H1 (cell line): ENCODE data around the gene ARPP21. TPM values are rescaled to one million over a fixed set of nuclear protein-coding genes. Genes with fewer than 3 reads are reported as not detected.

Experiments
- CTCF ChIA-PET: fragments of 300-600 bp; sonication (Branson Sonifier 250); formaldehyde crosslinking; loops from one replicate; lab custom pipeline; 2021; ENCODE audit not compliant: partially characterized antibody; lab: Charles Lee
- POLR2A ChIA-PET: fragments of 300-600 bp; sonication (Branson Sonifier 250); formaldehyde crosslinking; loops from one replicate; lab custom pipeline; 2021; ENCODE audit warnings: inconsistent platforms; ENCODE audit not compliant: partially characterized antibody; lab: Charles Lee
- DNase-seq, 2 experiments: peaks; one replicate each; pipeline versions ENCODE4 v3.0.0 to v3.0.0-alpha.2; 2010 to 2022; ENCODE audit warnings: low spot score in 2 of 2, low read depth in 1 of 2, mixed read lengths in 1 of 2
- FAIRE-seq: peaks from 2 replicates; lab custom pipeline; 2011; peaks lifted over from hg19 to GRCh38; lab: Jason Lieb, UNC
- H2AFZ ChIP-seq: 2 replicates; pipeline ENCODE4 v1.8.1; 2012; ENCODE audit warnings: low read length, inconsistent platforms
- H2AK5ac ChIP-seq: 2 replicates; pipeline ENCODE4 v1.6.1; 2013; ENCODE audit warnings: low read depth, low read length
- H2BK120ac ChIP-seq: replicated peaks from 2 replicates; pipeline ENCODE3; 2013; ENCODE audit warnings: low read depth, low read length, inconsistent platforms
- H2BK12ac ChIP-seq: 2 replicates; pipeline ENCODE4 v1.6.1; 2013; ENCODE audit warnings: low read depth, low read length
- H2BK15ac ChIP-seq: 2 replicates; pipeline ENCODE4 v1.6.1; 2013; ENCODE audit warnings: low read length
- H2BK20ac ChIP-seq: 2 replicates; pipeline ENCODE4 v1.6.1; 2013; ENCODE audit warnings: low read length
- H2BK5ac ChIP-seq: 2 replicates; pipeline ENCODE4 v1.6.1; 2013; ENCODE audit warnings: low read depth, low read length
- H3K14ac ChIP-seq: 2 replicates; pipeline ENCODE4 v1.6.1; 2013; ENCODE audit warnings: inconsistent platforms; ENCODE audit not compliant: insufficient read length
- H3K18ac ChIP-seq: 2 replicates; pipeline ENCODE4 v1.6.1; 2013; ENCODE audit warnings: low read length; ENCODE audit errors: extremely low read depth
- H3K23ac ChIP-seq: 2 replicates; pipeline ENCODE4 v1.6.1; 2013; ENCODE audit warnings: inconsistent platforms; ENCODE audit not compliant: insufficient read length
- H3K23me2 ChIP-seq: 2 replicates; pipeline ENCODE4 v1.6.1; 2013; ENCODE audit warnings: low read depth, low read length
- H3K27ac ChIP-seq: 2 replicates; pipeline ENCODE4 v1.6.1; 2011; ENCODE audit warnings: low read depth, low read length, inconsistent platforms
- H3K27me3 ChIP-seq, 4 experiments: replicated peaks in 1 of 4; 1 replicate in 1 of 4; 2 replicates in 3 of 4; pipeline versions ENCODE4 v1.6.1 to v1.8.1; 2011 to 2013; ENCODE audit warnings: low read length in 3 of 4, mild to moderate bottlenecking in 3 of 4, inconsistent platforms in 2 of 4, mixed read lengths in 2 of 4, moderate library complexity in 1 of 4; ENCODE audit not compliant: control insufficient read depth in 3 of 4, insufficient read depth in 3 of 4; ENCODE audit errors: extremely low read depth in 1 of 4
- H3K36me3 ChIP-seq, 4 experiments: 2 replicates each; pipeline versions ENCODE4 v1.6.1 to v1.8.1; 2011 to 2013; ENCODE audit warnings: mild to moderate bottlenecking in 4 of 4, low read length in 3 of 4, moderate library complexity in 2 of 4, control low read depth in 1 of 4, inconsistent platforms in 1 of 4; ENCODE audit not compliant: insufficient read depth in 4 of 4, control insufficient read depth in 2 of 4
- H3K4ac ChIP-seq: replicated peaks from 2 replicates; pipeline ENCODE3; 2013; ENCODE audit warnings: low read length, low read depth, mixed read lengths, inconsistent platforms; ENCODE audit not compliant: insufficient read length
- H3K4me1 ChIP-seq, 4 experiments: replicated peaks in 1 of 4; 1 replicate in 1 of 4; 2 replicates in 3 of 4; pipeline versions ENCODE4 v1.6.1 to v1.8.1; 2011 to 2013; ENCODE audit warnings: low read length in 3 of 4, inconsistent platforms in 2 of 4, mixed read lengths in 1 of 4; ENCODE audit not compliant: insufficient read depth in 4 of 4, control insufficient read depth in 3 of 4
- H3K4me2 ChIP-seq, 2 experiments: 2 replicates each; pipeline versions ENCODE4 v1.6.1 to v1.8.1; 2011 to 2013; ENCODE audit warnings: low read depth in 2 of 2, low read length in 2 of 2, control low read depth in 1 of 2, inconsistent platforms in 1 of 2, mild to moderate bottlenecking in 1 of 2; ENCODE audit not compliant: insufficient read depth in 1 of 2
- H3K4me3 ChIP-seq, 4 experiments: fragments of 200-600, 300-600 bp in 1 of 4; sonication (generic), shearing (Covaris generic), sonication (Bioruptor Twin) in 1 of 4; 2 replicates each; pipeline versions ENCODE4 v1.5.1 to v1.8.1; 2011 to 2016; ENCODE audit warnings: low read length in 4 of 4, low read depth in 3 of 4, control low read depth in 2 of 4, inconsistent platforms in 2 of 4, mild to moderate bottlenecking in 2 of 4, mixed read lengths in 1 of 4, moderate library complexity in 1 of 4; ENCODE audit not compliant: insufficient read depth in 2 of 4; ENCODE audit errors: extremely low read depth in 1 of 4
- H3K56ac ChIP-seq: replicated peaks from 2 replicates; pipeline ENCODE3; 2013; ENCODE audit warnings: low read depth, mild to moderate bottlenecking, mixed read lengths, low read length, inconsistent platforms; ENCODE audit not compliant: insufficient read length
- H3K79me1 ChIP-seq: 2 replicates; pipeline ENCODE4 v1.6.1; 2013; ENCODE audit warnings: low read depth, low read length, control low read depth
- H3K79me2 ChIP-seq, 2 experiments: 2 replicates each; pipeline versions ENCODE4 v1.6.1 to v1.8.1; 2012 to 2013; ENCODE audit warnings: low read length in 2 of 2, mild to moderate bottlenecking in 2 of 2, inconsistent platforms in 1 of 2; ENCODE audit not compliant: insufficient read depth in 2 of 2, control insufficient read depth in 1 of 2
- H3K9ac ChIP-seq, 4 experiments: replicated peaks in 1 of 4; 1 replicate in 1 of 4; 2 replicates in 3 of 4; pipeline versions ENCODE4 v1.6.1 to v1.8.1; 2011 to 2013; ENCODE audit warnings: low read depth in 3 of 4, low read length in 3 of 4, control low read depth in 2 of 4, mild to moderate bottlenecking in 2 of 4, moderate library complexity in 2 of 4, inconsistent platforms in 1 of 4; ENCODE audit errors: extremely low read depth in 1 of 4
- H3K9me3 ChIP-seq, 2 experiments: 2 replicates each; pipeline versions ENCODE4 v1.6.1 to v1.8.1; 2012 to 2013; ENCODE audit warnings: mild to moderate bottlenecking in 2 of 2, moderate library complexity in 2 of 2, control low read depth in 1 of 2, inconsistent platforms in 1 of 2, low read depth in 1 of 2, low read length in 1 of 2, mixed read lengths in 1 of 2; ENCODE audit not compliant: insufficient read depth in 2 of 2
- H4K20me1 ChIP-seq, 2 experiments: replicated peaks in 1 of 2; 2 replicates each; pipeline versions ENCODE3 to v1.8.1; 2011 to 2013; ENCODE audit warnings: inconsistent platforms in 2 of 2, low read length in 2 of 2, mild to moderate bottlenecking in 1 of 2; ENCODE audit not compliant: insufficient read depth in 2 of 2, control insufficient read depth in 1 of 2
- H4K5ac ChIP-seq: 2 replicates; pipeline ENCODE4 v1.6.1; 2013; ENCODE audit warnings: low read length, low read depth, mixed read lengths, inconsistent platforms; ENCODE audit not compliant: insufficient read length
- H4K8ac ChIP-seq: 2 replicates; pipeline ENCODE4 v1.8.0; 2013; ENCODE audit warnings: mild to moderate bottlenecking, moderate library complexity, low read length, inconsistent platforms; ENCODE audit not compliant: insufficient read depth; ENCODE audit errors: extremely low read depth
- H4K91ac ChIP-seq: replicated peaks from 2 replicates; pipeline ENCODE3; 2013; ENCODE audit warnings: low read length, mixed read lengths, inconsistent platforms; ENCODE audit not compliant: insufficient read length
- CBX5 ChIP-seq: fragments of 300-800, 300-1000 bp; sonication (generic); IDR thresholded peaks from 2 replicates; pipeline ENCODE4 v1.7.1; 2016; ENCODE audit warnings: antibody characterized with exemption, low read length, low read depth
- CTCF ChIP-seq, 3 experiments: IDR thresholded peaks; 1 replicate in 2 of 3; 2 replicates in 1 of 3; pipeline versions ENCODE4 v1.5.1 to v1.6.1; 2011; ENCODE audit warnings: low read length in 3 of 3, mild to moderate bottlenecking in 3 of 3, inconsistent platforms in 2 of 3, low read depth in 1 of 3, moderate library complexity in 1 of 3; ENCODE audit not compliant: insufficient read depth in 1 of 3; ENCODE audit errors: control extremely low read depth in 1 of 3
- POLR2AphosphoS5 ChIP-seq: IDR thresholded peaks from 2 replicates; pipeline ENCODE4 v1.6.1; 2011; ENCODE audit warnings: low read depth, low read length
- POU5F1 ChIP-seq: IDR thresholded peaks from 2 replicates; pipeline ENCODE4 v1.6.1; 2011; ENCODE audit warnings: low read depth, mild to moderate bottlenecking, low read length, moderate library complexity
- RNF2 ChIP-seq: fragments of 200-900, 300-1000 bp; sonication (generic); IDR thresholded peaks from 2 replicates; pipeline ENCODE4 v1.7.1; 2016; ENCODE audit warnings: borderline replicate concordance, low read depth, mild to moderate bottlenecking, antibody characterized with exemption, low read length; ENCODE audit not compliant: poor library complexity, severe bottlenecking; ENCODE audit errors: missing control alignments
- SAP30 ChIP-seq: fragments of 300-600 bp; sonication (generic); IDR thresholded peaks from 2 replicates; pipeline ENCODE4 v1.7.1; 2012; ENCODE audit warnings: low read length, moderate library complexity, mild to moderate bottlenecking, inconsistent platforms; ENCODE audit not compliant: insufficient read depth, insufficient replicate concordance
- SP2 ChIP-seq: IDR thresholded peaks from 2 replicates; pipeline ENCODE4 v1.6.1; 2012; ENCODE audit warnings: mild to moderate bottlenecking, low read length, inconsistent platforms
- SUZ12 ChIP-seq: fragments of 200-600 bp; sonication (generic); IDR thresholded peaks from 2 replicates; pipeline ENCODE4 v1.6.1; 2012; ENCODE audit warnings: mild to moderate bottlenecking, inconsistent platforms, low read length, moderate library complexity, mixed read lengths
- YY1 ChIP-seq: IDR thresholded peaks from 2 replicates; pipeline ENCODE4 v1.6.1; 2011; ENCODE audit warnings: low read depth, mild to moderate bottlenecking, low read length
- WGBS, 2 experiments: shearing (Covaris generic) in 1 of 2; methylation state at CpG; one replicate each; pipeline versions ENCODE4 v1.1.6 to v1.1.7; 2013 to 2015; ENCODE audit warnings: low lambda C conversion rate in 2 of 2, mixed read lengths in 2 of 2, inconsistent platforms in 1 of 2, low coverage in 1 of 2, missing lambda C conversion rate in 1 of 2; ENCODE audit not compliant: insufficient replicate concordance in 2 of 2, insufficient coverage in 1 of 2, insufficient read length in 1 of 2; ENCODE audit errors: extremely low coverage in 1 of 2, missing lambda C conversion rate in 1 of 2; 5-methylcytosine and 5-hydroxymethylcytosine counted together
- polyA plus RNA-seq, 7 experiments: library from polyadenylated mRNA; depleted of rRNA in 3 of 7; stranded (reverse) in 5 of 7; unstranded in 2 of 7; fragments of >200 nt in 5 of 7; fragments of 200-250 nt in 2 of 7; gene quantifications; 1 replicate in 5 of 7; 2 replicates in 1 of 7; 4 replicates in 1 of 7; pipeline versions ENCODE4 v1.2.1 to v1.2.3, GENCODE V29; 2011 to 2013; ENCODE audit warnings: missing spikeins in 2 of 7, mixed read lengths in 2 of 7
- total RNA-seq: library from RNA; stranded (reverse); fragmentation: NEBNext Ultra II Directional; extraction: Animal tissue kit (Norgen Biotek cat#: 25700); gene quantifications from 2 replicates; pipeline ENCODE4 v1.2.1, GENCODE V29; 2021

Gene ARPP21
- total and polyA plus RNA-seq, 2 of the 8 experiments (the other 6 are each of a cell fraction or from before 2014, with no cell fraction given), result not detected

GRCh38 chr3:35653347-35653746 is 14.0 kb downstream of the ARPP21 start:
- FAIRE-seq (no peak), DNase-seq (no peak)
- no peaks in the 10 kb centered on the region for H3K79me1 ChIP-seq
- H3K4ac ChIP-seq, result no peak overlapping the region
- H3K4me1 ChIP-seq, result no peaks in the 10 kb centered on the region
- no peak overlapping the region for H2AFZ ChIP-seq
- no peaks in the 10 kb centered on the region for H3K79me2 ChIP-seq
- no peak overlapping the region for H3K14ac ChIP-seq
- H2AK5ac ChIP-seq, result no peak overlapping the region
- H3K27ac ChIP-seq, result no peak overlapping the region
- no peak overlapping the region for H4K91ac ChIP-seq
- H2BK15ac ChIP-seq, result no peak overlapping the region
- POLR2A ChIA-PET, result no interaction called here
- H2BK5ac ChIP-seq, result no peak overlapping the region
- H3K36me3 ChIP-seq, result no peaks in the 10 kb centered on the region
- no peak overlapping the region for H3K56ac ChIP-seq
- no peak overlapping the region for H4K8ac ChIP-seq
- no peak overlapping the region for H2BK120ac ChIP-seq
- TF ChIP-seq SAP30, result no peak
- no peak for TF ChIP-seq SP2
- TF ChIP-seq CBX5, result no peak
- TF ChIP-seq RNF2, result no peak
- TF ChIP-seq POLR2AphosphoS5, result no peak
- TF ChIP-seq SUZ12, result no peak
- TF ChIP-seq YY1, result no peak
- no peak for TF ChIP-seq POU5F1
- TF ChIP-seq CTCF (IDR thresholded peaks at IDR 0.05; ENCODE audit: control extremely low read depth in 1 of 3, insufficient read depth in 1 of 3, low read depth in 1 of 3, low read length in 3 of 3), result no peak
- H2BK20ac ChIP-seq, result no peak overlapping the region
- no peaks in the 10 kb centered on the region for H3K23me2 ChIP-seq
- no peaks in the 10 kb centered on the region for H4K20me1 ChIP-seq
- H3K9ac ChIP-seq, result no peak overlapping the region
- H4K5ac ChIP-seq, result no peak overlapping the region
- H3K27me3 ChIP-seq, result no peaks in the 10 kb centered on the region
- 84% methylated on average over 7 of the region's 7 CpGs; no CpG with 5 or more reads in 1 of the 2 experiments for WGBS, 2 experiments
- H3K18ac ChIP-seq, result no peak overlapping the region
- CTCF ChIA-PET, result interaction anchor here (0.5 kb wide), 1 partner anchor 219 kb away, joined by 3 read pairs; no protein-coding TSS in a partner anchor
- H2BK12ac ChIP-seq, result no peak overlapping the region
- no peaks in the 10 kb centered on the region for H3K9me3 ChIP-seq
- H3K4me3 ChIP-seq, result no peak overlapping the region
- no peak overlapping the region for H3K4me2 ChIP-seq
- H3K23ac ChIP-seq, result no peak overlapping the region
